GM12878 (cell line): ENCODE data around the gene PLA2G6. TPM values are rescaled to one million over a fixed set of nuclear protein-coding genes. Genes with fewer than 3 reads are reported as not detected.

Source experiments
- ATAC-seq: fragments of 200-7000 bp; cut with Tn5 transposase; 3 replicates; pipeline ENCODE4 v1.9.1; 2020; ENCODE audit warnings: mild to moderate bottlenecking, moderate library complexity
- Bru-seq: library from RNA; stranded (reverse); fragments of 400-500 nt; gene quantifications from one replicate; lab custom pipeline; 2021; lab: Mats Ljungman, UMichigan
- BruChase-seq, 2 experiments: library from RNA; stranded (reverse); fragments of 400-500 nt; gene quantifications; one replicate each; lab custom pipeline; 2021; lab: Mats Ljungman, UMichigan
- BruUV-seq: library from RNA; stranded (reverse); fragments of 400-500 nt; replicated peaks from 2 replicates; lab custom pipeline; 2021; lab: Mats Ljungman, UMichigan
- CTCF ChIA-PET: fragments of 300-600 bp; sonication (Branson Sonifier 250); formaldehyde crosslinking; extraction: SDS; loops from one replicate; lab custom pipeline; 2021; ENCODE audit warnings: inconsistent platforms; lab: Yijun Ruan, JAX
- POLR2A ChIA-PET: fragments of 350-600 bp; formaldehyde crosslinking; extraction: SDS; loops from one replicate; lab custom pipeline; 2021; ENCODE audit warnings: inconsistent platforms; lab: Charles Lee
- RAD21 ChIA-PET: fragments of 300-600 bp; sonication (Branson Sonifier 250); formaldehyde crosslinking; loops from one replicate; lab custom pipeline; 2023; ENCODE audit warnings: antibody characterized with exemption; ENCODE audit not compliant: unreplicated experiment; lab: Charles Lee
- SMC1A ChIA-PET: fragments of 300-600 bp; sonication (Branson Sonifier 250); formaldehyde crosslinking; loops from one replicate; lab custom pipeline; 2023; ENCODE audit not compliant: unreplicated experiment, uncharacterized antibody; lab: Charles Lee
- DNase-seq: peaks from one replicate; pipeline ENCODE4 v3.0.0-alpha.2; 2011; ENCODE audit warnings: low read depth, low spot score
- FAIRE-seq: peaks from 3 replicates; lab custom pipeline; 2011; peaks lifted over from hg19 to GRCh38; lab: Jason Lieb, UNC
- H2AFZ ChIP-seq: 2 replicates; pipeline ENCODE4 v1.6.0; 2011; ENCODE audit warnings: low read depth, low read length, control low read depth; ENCODE audit not compliant: control insufficient read depth
- H3K27ac ChIP-seq: 2 replicates; pipeline ENCODE4 v1.5.1; 2011; ENCODE audit warnings: control low read depth; ENCODE audit not compliant: control insufficient read depth, insufficient read depth
- H3K27me3 ChIP-seq, 2 experiments: replicated peaks in 1 of 2; 2 replicates each; pipeline versions ENCODE4 v1.6.0 to v1.6.1; 2011; ENCODE audit warnings: low read length in 1 of 2; ENCODE audit not compliant: control insufficient read depth in 2 of 2, insufficient read depth in 2 of 2
- H3K36me3 ChIP-seq, 2 experiments: 2 replicates each; pipeline ENCODE4 v1.5.1; 2011; ENCODE audit warnings: low read length in 1 of 2; ENCODE audit not compliant: control insufficient read depth in 2 of 2, insufficient read depth in 2 of 2
- H3K4me1 ChIP-seq: 2 replicates; pipeline ENCODE4 v1.6.1; 2011; ENCODE audit warnings: mild to moderate bottlenecking, low read length, moderate library complexity, mixed read lengths; ENCODE audit not compliant: control insufficient read depth, insufficient read depth
- H3K4me2 ChIP-seq: 2 replicates; pipeline ENCODE4 v1.6.0; 2011; ENCODE audit warnings: control low read depth; ENCODE audit not compliant: control insufficient read depth, insufficient read depth
- H3K4me3 ChIP-seq: fragments of 200-600 bp; sonication (generic); 2 replicates; pipeline ENCODE4 v1.5.1; 2016
- H3K79me2 ChIP-seq: 2 replicates; pipeline ENCODE4 v1.6.0; 2011; ENCODE audit warnings: low read length; ENCODE audit not compliant: control insufficient read depth, insufficient read depth
- H3K9ac ChIP-seq: 2 replicates; pipeline ENCODE4 v1.8.0; 2011; ENCODE audit warnings: low read length, control low read depth, mixed read lengths; ENCODE audit not compliant: control insufficient read depth, insufficient read depth
- H3K9me3 ChIP-seq: replicated peaks from 3 replicates; pipeline ENCODE4 v1.5.1; 2011; ENCODE audit warnings: mild to moderate bottlenecking, low read length; ENCODE audit not compliant: control insufficient read depth, insufficient read depth
- H4K20me1 ChIP-seq: 2 replicates; pipeline ENCODE4 v1.6.0; 2011; ENCODE audit not compliant: control insufficient read depth, insufficient read depth
- CREB1 ChIP-seq: IDR thresholded peaks from 2 replicates; pipeline ENCODE4 v1.6.1; 2012; ENCODE audit warnings: low read depth, mild to moderate bottlenecking, inconsistent platforms
- EGR1 ChIP-seq, 2 experiments: IDR thresholded peaks; 1 replicate in 1 of 2; 2 replicates in 1 of 2; pipeline ENCODE4 v1.6.1; 2011 to 2012; ENCODE audit warnings: low read depth in 2 of 2, low read length in 2 of 2, borderline replicate concordance in 1 of 2, mild to moderate bottlenecking in 1 of 2, moderate library complexity in 1 of 2
- HDGF ChIP-seq: fragments of 450-650 bp; IDR thresholded peaks from 2 replicates; pipeline ENCODE4 v1.6.1; 2016; ENCODE audit warnings: antibody characterized with exemption
- POLR2A ChIP-seq: IDR thresholded peaks from 2 replicates; pipeline ENCODE4 v1.6.1; 2011; ENCODE audit warnings: low read depth, mild to moderate bottlenecking, low read length
- PRDM15 ChIP-seq: fragments of 450-650 bp; formaldehyde crosslinking; IDR thresholded peaks from 2 replicates; pipeline ENCODE4 v1.4.0; 2020; ENCODE audit warnings: mild to moderate bottlenecking, moderate library complexity
- RELA ChIP-seq: fragments of 450-650 bp; IDR thresholded peaks from 2 replicates; pipeline ENCODE4 v1.8.0; 2014; ENCODE audit warnings: borderline replicate concordance; ENCODE audit not compliant: partially characterized antibody
- RFX5 ChIP-seq: IDR thresholded peaks from 2 replicates; pipeline ENCODE4 v1.6.1; 2011; ENCODE audit warnings: low read depth, low read length, improper control_type of control experiment
- SMC3 ChIP-seq: IDR thresholded peaks from 2 replicates; pipeline ENCODE4 v1.6.1; 2011; ENCODE audit warnings: low read length, improper control_type of control experiment, borderline replicate concordance
- ZBTB11 ChIP-seq: fragments of 450-650 bp; formaldehyde crosslinking; IDR thresholded peaks from 2 replicates; pipeline ENCODE4 v1.5.0; 2022; ENCODE audit warnings: mild to moderate bottlenecking, missing genetic modification characterization
- WGBS: methylation state at CpG from one replicate; pipeline ENCODE4 v1.1.6; 2016; ENCODE audit warnings: low lambda C conversion rate; ENCODE audit not compliant: insufficient replicate concordance, insufficient coverage; ENCODE audit errors: missing lambda C conversion rate; 5-methylcytosine and 5-hydroxymethylcytosine counted together
- in situ Hi-C: fragments of 300-500 bp; cut with MboI; formaldehyde crosslinking; loops from 9 replicates; pipeline ENCODE4 v1.14.3; 2018; ENCODE audit warnings: mixed read lengths
- intact Hi-C: fragments of 100-400 bp; cut with micrococcal nuclease; formaldehyde crosslinking; loops from one replicate; pipeline ENCODE4 v1.14.2; 2022; ENCODE audit not compliant: unreplicated experiment
- long read RNA-seq, 2 experiments: library from polyadenylated mRNA; unstranded; transcript quantifications; one replicate each; pipeline ENCODE4 v2.0.0, GENCODE V29; 2019 to 2020
- polyA minus RNA-seq, 3 experiments: library from RNA; depleted of rRNA, polyadenylated mRNA; stranded (reverse); fragments of >200 nt; gene quantifications; 2 replicates each; pipeline ENCODE4 v1.2.3, GENCODE V29; 2011
- polyA plus RNA-seq, 11 experiments: library from polyadenylated mRNA; depleted of rRNA in 4 of 11; unstranded in 6 of 11; stranded (reverse) in 5 of 11; fragments of >200 nt; fragmentation: Nextera tagmentation in 4 of 11; fragmentation: Illumina TruSeq in 1 of 11; extraction: Ambion mirVana in 4 of 11; extraction: Trizol in 1 of 11; gene quantifications; 1 replicate in 1 of 11; 2 replicates in 10 of 11; pipeline versions ENCODE4 v1.2.1 to v1.2.3, GENCODE V29; 2011 to 2016; ENCODE audit warnings: inconsistent platforms in 2 of 11, missing spikeins in 2 of 11, low read depth in 1 of 11
- total RNA-seq, 4 experiments: library from RNA; depleted of rRNA in 3 of 4; stranded (reverse); fragments of >200 nt in 3 of 4; fragmentation: Illumina TruSeq in 1 of 4; extraction: Trizol in 1 of 4; gene quantifications; 2 replicates each; pipeline versions ENCODE4 v1.2.1 to v1.2.3, GENCODE V29; 2013 to 2021

Gene PLA2G6
- total RNA-seq (2013; cell fraction: nucleolus; rRNA removed), result 187 and 240 TPM in 2 replicates
- total RNA-seq (2014; rRNA removed), result 17.3 and 20.3 TPM in 2 replicates
- total RNA-seq (2014; rRNA removed; fragmentation: Illumina TruSeq; extraction: Trizol), result 11.7 and 13.5 TPM in 2 replicates
- total RNA-seq (2021), result 16.7 and 23.2 TPM in 2 replicates
- polyA plus RNA-seq (2011; ENCODE audit: low read depth), result 14.0 TPM
- 25.3 and 42.2 TPM in 2 replicates for polyA plus RNA-seq (2011; rRNA removed)
- polyA plus RNA-seq (2011; cell fraction: cytosol; rRNA removed), result 37.1 and 42.6 TPM in 2 replicates
- 377 and 471 TPM in 2 replicates for polyA plus RNA-seq (2011; cell fraction: nucleus; rRNA removed)
- 37.9 and 41.3 TPM in 2 replicates for polyA plus RNA-seq (2012)
- 14.2 and 18.9 TPM in 2 replicates for polyA plus RNA-seq (2014; fragmentation: Illumina TruSeq; extraction: Trizol)
- polyA plus RNA-seq (2014; fragmentation: Nextera tagmentation; extraction: Ambion mirVana), result under 1 TPM; 0.15 to 0.27 TPM
- 28.1 and 30.7 TPM in 2 replicates for polyA plus RNA-seq (2014; rRNA removed)
- polyA plus RNA-seq (2016; fragmentation: Nextera tagmentation; extraction: Ambion mirVana), result 10 to 100 TPM; 10.0 to 12.6 TPM
- 69.2 and 114 TPM in 2 replicates for polyA minus RNA-seq (2011; rRNA and poly(A)+ RNA removed)
- polyA minus RNA-seq (2011; cell fraction: cytosol; rRNA and poly(A)+ RNA removed), result 15.9 and 17.0 TPM in 2 replicates
- 122 and 142 TPM in 2 replicates for polyA minus RNA-seq (2011; cell fraction: nucleus; rRNA and poly(A)+ RNA removed)
- percentile 57 among the genes with signal in this experiment for Bru-seq, nascent RNA
- BruChase-seq, experiment 1, labeled RNA remaining after a 6-hour chase, result percentile 53 among the genes with signal in this experiment
- BruChase-seq, experiment 2, labeled RNA remaining after a 2-hour chase, result percentile 52 among the genes with signal in this experiment
- long read RNA-seq, experiment 1, partial matches to known transcripts, result 0 of 1 reads
- long read RNA-seq, experiment 1, other reads (novel, unspliced or antisense), result 1 of 1 reads
- long read RNA-seq, experiment 2, partial matches to known transcripts, result 0 of 1 reads
- long read RNA-seq, experiment 2, other reads (novel, unspliced or antisense), result 1 of 1 reads

GRCh38 chr22:38181453-38182200 is at the start of gene PLA2G6:
Gene PLA2G6, minus strand, starts transcription at chr22:38181830. Its CDS starts 12,404 bp downstream, at chr22:38169426.
- ChIA-PET SMC1A (interaction anchor here (0.9 to 2.5 kb wide), 8 partner anchors 17 to 124 kb away, joined by 3 to 11 read pairs (median 3); no protein-coding TSS in a partner anchor), CTCF (interaction anchor here (0.6 to 1.5 kb wide), 6 partner anchors 17 to 81 kb away, joined by 3 to 8 read pairs (median 4); no protein-coding TSS in a partner anchor), RAD21 (interaction anchor here (0.7 to 1.9 kb wide), 7 partner anchors 17 to 218 kb away, joined by 3 to 9 read pairs (median 5); partner anchors contain the start of genes MAFF and TMEM184B), POLR2A (interaction anchor here (0.6 to 6.3 kb wide), 13 partner anchors 9 to 682 kb away, joined by 3 to 69 read pairs (median 4); partner anchors contain the start of gene MAFF)
- peak within 1 kb of the TSS; percentile 100 for H3K4me2 ChIP-seq
- H2AFZ ChIP-seq, result peak within 1 kb of the TSS; percentile 92
- ATAC-seq, result peak; percentile 85
- H3K79me2 ChIP-seq, result peaks cover 25% of the 10 kb centered on the region
- no peaks in the 10 kb centered on the region for H3K9me3 ChIP-seq
- H3K4me3 ChIP-seq, result peak within 1 kb of the TSS; percentile 89
- peak within 1 kb of the TSS; percentile 94 for H3K9ac ChIP-seq
- 0% methylated on average over 48 of the region's 48 CpGs for WGBS
- intact Hi-C loops, result loop anchor here (2.0 kb wide), 1 partner anchor 19 kb away; no protein-coding TSS in a partner anchor
- in situ Hi-C loops, result no loop called here
- H3K27ac ChIP-seq, result peak within 1 kb of the TSS; percentile 100
- no peaks in the 10 kb centered on the region for H3K27me3 ChIP-seq
- no peaks in the 10 kb centered on the region for H4K20me1 ChIP-seq
- peaks cover 40% of the 10 kb centered on the region for H3K4me1 ChIP-seq
- H3K36me3 ChIP-seq, result no peaks in the 10 kb centered on the region
- DNase-seq, result peak; percentile 95
- no TSS peak for BruUV-seq
- peak; percentile 75 for FAIRE-seq
- 0 out of 2 replicates have a peak, but pooled peaks have one; percentile 16 for TF ChIP-seq HDGF
- 0 out of 2 replicates have a peak, but pooled peaks have one; percentile 3 for TF ChIP-seq RFX5
- TF ChIP-seq ZBTB11 (CRISPR knock-in tag), result 0 out of 2 replicates have a peak, but pooled peaks have one; percentile 12
- peak in 1 of 2 experiments; percentile 61; a peak in 1 of 3 replicates for TF ChIP-seq EGR1 (IDR thresholded peaks at IDR 0.05; ENCODE audit: borderline replicate concordance in 1 of 2, low read depth in 2 of 2, low read length in 2 of 2)
- peak; percentile 68; the same call in 1 of the 2 replicates for TF ChIP-seq CREB1
- no peak for TF ChIP-seq RELA
- TF ChIP-seq POLR2A, result peak; percentile 49; the same call in 1 of the 2 replicates
- no peak for TF ChIP-seq PRDM15
- TF ChIP-seq SMC3, result no peak
